CD14-positive monocyte (primary cell): ENCODE measurements around the gene TCEAL5. TPM values are rescaled to one million over a fixed set of nuclear protein-coding genes. Genes with fewer than 3 reads are reported as not detected.
"Not testable (repeated sequence)": the region's sequence is repeated elsewhere in the genome, so short reads cannot be mapped to it uniquely, and the experiment has no call there.

ENCODE experiments used
- DNase-seq, 3 donors: peaks; one replicate each; pipeline ENCODE4 v3.0.0-alpha.2; 2011 to 2022
- H2AFZ ChIP-seq: 2 replicates; pipeline ENCODE4 v1.6.0; 2012; ENCODE audit warnings: mild to moderate bottlenecking, low read depth, low read length, inconsistent platforms; ENCODE audit not compliant: insufficient read depth, poor library complexity, severe bottlenecking
- H3K27ac ChIP-seq, 2 donors: 1 replicate in 1 of 2; 2 replicates in 1 of 2; pipeline ENCODE4 v1.5.1; 2012 to 2013; ENCODE audit warnings: low read length in 2 of 2, control low read depth in 1 of 2, inconsistent platforms in 1 of 2, low read depth in 1 of 2, mild to moderate bottlenecking in 1 of 2
- H3K27me3 ChIP-seq, 2 donors: one replicate each; pipeline versions ENCODE4 v1.6.0 to v1.6.1; 2011 to 2013; ENCODE audit warnings: low read length in 2 of 2; ENCODE audit not compliant: control insufficient read depth in 2 of 2, insufficient read depth in 2 of 2
- H3K36me3 ChIP-seq, 2 donors: replicated peaks in 1 of 2; 1 replicate in 1 of 2; 2 replicates in 1 of 2; pipeline versions ENCODE4 v1.5.1 to v1.6.1; 2012 to 2013; ENCODE audit warnings: low read length in 2 of 2, control low read depth in 1 of 2, inconsistent platforms in 1 of 2, mild to moderate bottlenecking in 1 of 2; ENCODE audit not compliant: insufficient read depth in 2 of 2, control insufficient read depth in 1 of 2
- H3K4me1 ChIP-seq, 2 donors: 1 replicate in 1 of 2; 2 replicates in 1 of 2; pipeline versions ENCODE4 v1.5.1 to v1.6.1; 2012 to 2013; ENCODE audit warnings: low read length in 2 of 2, control low read depth in 1 of 2, inconsistent platforms in 1 of 2, mild to moderate bottlenecking in 1 of 2, moderate library complexity in 1 of 2; ENCODE audit not compliant: insufficient read depth in 2 of 2, control insufficient read depth in 1 of 2
- H3K4me2 ChIP-seq: replicated peaks from 2 replicates; pipeline ENCODE3; 2012; ENCODE audit warnings: low read length, moderate library complexity, mild to moderate bottlenecking; ENCODE audit not compliant: poor library complexity, severe bottlenecking; ENCODE audit errors: extremely low read depth
- H3K4me3 ChIP-seq, 3 experiments: fragments of 200-600 bp in 1 of 3; sonication (generic) in 1 of 3; replicated peaks in 1 of 3; 1 replicate in 2 of 3; 2 replicates in 1 of 3; pipeline ENCODE4 v1.5.1; 2011 to 2013; ENCODE audit warnings: low read length in 3 of 3, mild to moderate bottlenecking in 3 of 3, control low read depth in 2 of 3, low read depth in 2 of 3, inconsistent platforms in 1 of 3, moderate library complexity in 1 of 3
- H3K79me2 ChIP-seq: 2 replicates; pipeline ENCODE4 v1.6.0; 2012; ENCODE audit warnings: mild to moderate bottlenecking, control low read depth, inconsistent platforms, low read length, moderate library complexity; ENCODE audit not compliant: insufficient read depth
- H3K9ac ChIP-seq: 2 replicates; pipeline ENCODE4 v1.6.0; 2017; ENCODE audit warnings: low read length, mild to moderate bottlenecking; ENCODE audit not compliant: insufficient read depth, poor library complexity, severe bottlenecking
- H3K9me3 ChIP-seq, 2 donors: replicated peaks in 1 of 2; 1 replicate in 1 of 2; 2 replicates in 1 of 2; pipeline versions ENCODE4 v1.5.1 to v1.6.1; 2012 to 2013; ENCODE audit warnings: low read length in 2 of 2, control low read depth in 1 of 2; ENCODE audit not compliant: control insufficient read depth in 1 of 2, insufficient read depth in 1 of 2
- H4K20me1 ChIP-seq: 2 replicates; pipeline ENCODE4 v1.6.0; 2012; ENCODE audit warnings: mild to moderate bottlenecking, low read length, control low read depth, moderate library complexity; ENCODE audit not compliant: insufficient read depth
- H3K27ac Mint-ChIP-seq, 7 donors: one replicate each; pipeline ENCODE4 v1.8.0; 2020; ENCODE audit warnings: mild to moderate bottlenecking in 7 of 7, mixed read lengths in 7 of 7, moderate library complexity in 6 of 7, inconsistent platforms in 2 of 7
- H3K27me3 Mint-ChIP-seq, 3 donors: one replicate each; pipeline ENCODE4 v1.8.0; 2021 to 2022; ENCODE audit warnings: low read depth in 3 of 3, mild to moderate bottlenecking in 3 of 3, mixed read lengths in 3 of 3, moderate library complexity in 3 of 3, inconsistent platforms in 1 of 3
- H3K36me3 Mint-ChIP-seq, 2 donors: one replicate each; pipeline ENCODE4 v1.8.0; 2020; ENCODE audit warnings: mixed read lengths in 2 of 2, inconsistent platforms in 1 of 2, mild to moderate bottlenecking in 1 of 2
- H3K4me1 Mint-ChIP-seq: one replicate; pipeline ENCODE4 v1.8.0; 2020; ENCODE audit warnings: mild to moderate bottlenecking, mixed read lengths
- H3K4me3 Mint-ChIP-seq, 2 donors: one replicate each; pipeline ENCODE4 v1.8.0; 2020; ENCODE audit warnings: mild to moderate bottlenecking in 2 of 2, mixed read lengths in 2 of 2, moderate library complexity in 1 of 2
- H3K9me3 Mint-ChIP-seq, 7 donors: one replicate each; pipeline ENCODE4 v1.8.0; 2020 to 2022; ENCODE audit warnings: mixed read lengths in 7 of 7, mild to moderate bottlenecking in 6 of 7, moderate library complexity in 6 of 7, inconsistent platforms in 2 of 7
- CTCF ChIP-seq: fragments of 200-600 bp; IDR thresholded peaks from one replicate; pipeline ENCODE4 v1.8.0; 2022; ENCODE audit warnings: antibody characterized with exemption, mild to moderate bottlenecking
- WGBS: methylation state at CpG from one replicate; pipeline ENCODE4 v1.1.5; 2013; ENCODE audit warnings: missing lambda C conversion rate; ENCODE audit not compliant: insufficient coverage; 5-methylcytosine and 5-hydroxymethylcytosine counted together
- intact Hi-C, 2 donors: fragments of 100-400 bp; cut with micrococcal nuclease; formaldehyde crosslinking; loops; one replicate each; pipeline versions ENCODE4 v1.15.0 to v1.15.1; 2023
- polyA plus RNA-seq, 3 donors: library from polyadenylated mRNA; depleted of rRNA in 1 of 3; unstranded in 2 of 3; stranded (reverse) in 1 of 3; fragments of 300-500 nt in 2 of 3; fragments of >200 nt in 1 of 3; fragmentation: Illumina TruSeq in 2 of 3; gene quantifications; 1 replicate in 2 of 3; 2 replicates in 1 of 3; pipeline ENCODE4 v1.2.3, GENCODE V29; 2012 to 2021

The TCEAL5 gene
- polyA plus RNA-seq, 3 donors: not detected

GRCh38 chrX:103234869-103235268, 41.7 kb downstream of the TCEAL5 start:
- Mint-ChIP-seq H3K4me1 (no peaks in the 10 kb centered on the region), H3K27me3 (peaks cover 0 to 6% (median 4%) of the 10 kb centered on the region in 3 donors), H3K9me3 (no peaks in the 10 kb centered on the region), H3K27ac (no peak overlapping the region), H3K4me3 (no peak overlapping the region), H3K36me3 (no peaks in the 10 kb centered on the region)
- Histone ChIP-seq H3K4me3 (no peak overlapping the region), H3K36me3 (no peaks in the 10 kb centered on the region), H3K4me1 (no peaks in the 10 kb centered on the region), H3K9ac (no peak overlapping the region), H3K79me2 (no peaks in the 10 kb centered on the region), H3K27me3 (no peaks in the 10 kb centered on the region), H3K9me3 (no peaks in the 10 kb centered on the region), H4K20me1 (no peaks in the 10 kb centered on the region), H3K4me2 (no peak overlapping the region), H2AFZ (no peak overlapping the region), H3K27ac (no peak overlapping the region)
- TF ChIP-seq CTCF: no peak
- no CpG with 5 or more reads among the region's 1 CpG for whole genome bisulfite sequencing
- intact Hi-C loops: no loop called here
- no peak for DNase-seq

DNA sequence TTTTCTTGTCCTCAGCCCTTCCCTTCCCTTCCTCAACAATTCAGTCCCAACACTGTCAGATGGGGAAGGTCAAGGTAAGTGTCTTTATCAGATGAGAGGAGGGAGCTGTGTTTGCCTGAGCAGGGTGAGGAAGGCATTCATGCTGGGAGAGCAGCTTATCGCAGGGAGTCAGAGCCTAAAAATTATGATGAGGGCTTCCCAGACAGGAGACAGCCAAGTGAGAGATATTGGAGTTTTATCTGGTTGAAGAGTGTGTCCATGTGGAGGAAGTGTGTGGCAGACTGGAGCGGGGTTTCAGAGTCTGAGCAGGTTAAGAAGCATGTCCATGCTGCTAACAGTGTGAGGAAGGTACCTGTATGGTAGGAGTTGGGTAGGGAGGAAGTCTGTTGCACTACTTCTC, 43.3 kb downstream of the TCEAL5 start:
- Histone ChIP-seq H3K4me3 (no peak overlapping the region), H3K79me2 (no peaks in the 10 kb centered on the region), H3K36me3 (no peaks in the 10 kb centered on the region), H3K27me3 (no peaks in the 10 kb centered on the region), H3K27ac (no peak overlapping the region), H2AFZ (no peak overlapping the region), H4K20me1 (no peaks in the 10 kb centered on the region), H3K9me3 (no peaks in the 10 kb centered on the region), H3K4me2 (no peak overlapping the region), H3K9ac (no peak overlapping the region), H3K4me1 (no peaks in the 10 kb centered on the region)
- no peak for DNase-seq
- 100% methylated on average over 1 of the region's 2 CpGs for WGBS
- Mint-ChIP-seq H3K27me3 (peaks cover 2 to 6% (median 4%) of the 10 kb centered on the region in 3 donors), H3K4me3 (no peak overlapping the region), H3K36me3 (no peaks in the 10 kb centered on the region), H3K27ac (no peak overlapping the region), H3K9me3 (no peaks in the 10 kb centered on the region), H3K4me1 (no peaks in the 10 kb centered on the region)
- intact Hi-C loops: no loop called here
- TF ChIP-seq CTCF: no peak

- H3K4me1 Mint-ChIP-seq, H3K36me3 ChIP-seq, H3K27me3 ChIP-seq, H3K9me3 ChIP-seq, H3K36me3 Mint-ChIP-seq, H3K27me3 Mint-ChIP-seq, H3K9me3 Mint-ChIP-seq, H3K9ac ChIP-seq, H3K79me2 ChIP-seq, DNase-seq, intact Hi-C loops, H3K27ac ChIP-seq, H3K4me2 ChIP-seq, H3K4me1 ChIP-seq, H4K20me1 ChIP-seq, H3K4me3 Mint-ChIP-seq, H3K4me3 ChIP-seq, H2AFZ ChIP-seq: not testable (repeated sequence)
- H3K27ac Mint-ChIP-seq: peak overlapping the region in 1 of 7 donors; percentile 11
- WGBS: no CpG with 5 or more reads among the region's 4 CpGs
Observed at GRCh38 chrX:103225918-103226317, 50.6 kb downstream of the TCEAL5 start.
